ENCODE data around the gene DNMT1. TPM values are rescaled to one million over a fixed set of nuclear protein-coding genes. Genes with fewer than 3 reads are reported as not detected.

The DNMT1 gene
- total RNA-seq, 1 experiment from 2014 or later = 72.9 TPM

DNA sequence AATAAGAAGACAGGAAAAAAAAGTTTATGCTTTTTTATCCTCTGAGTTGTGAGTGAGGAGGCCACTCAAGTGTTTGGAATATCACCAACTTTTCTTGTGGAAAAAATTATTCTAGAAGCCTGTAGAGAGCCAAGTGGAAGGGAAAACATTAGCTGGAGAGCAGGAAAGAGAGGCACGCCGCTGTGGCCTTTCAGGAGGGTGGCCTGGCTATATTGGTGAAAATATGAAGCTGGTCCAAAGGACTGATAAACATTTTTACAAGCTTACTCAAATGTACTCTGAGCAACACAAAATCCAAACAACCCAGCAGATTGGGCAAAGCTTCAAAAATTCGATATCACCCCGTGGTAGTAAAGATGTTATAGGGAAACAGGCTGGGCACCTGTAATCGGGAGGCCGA, 72.7 kb downstream of the DNMT1 start:
- in situ Hi-C loops (cut with HindIII; ENCODE audit: low sequenced_read_pairs) = no loop called here

GRCh38 chr19:10120538-10121189, 74.1 kb downstream of the DNMT1 start:
- no peak for DNase-seq (ENCODE audit: low spot score)
- in situ Hi-C loops (cut with HindIII; ENCODE audit: low sequenced_read_pairs) = no loop called here

More for the DNA sequence above, 72.7 kb downstream of the DNMT1 start:
- DNase-seq (ENCODE audit: low spot score) = no peak

DNA sequence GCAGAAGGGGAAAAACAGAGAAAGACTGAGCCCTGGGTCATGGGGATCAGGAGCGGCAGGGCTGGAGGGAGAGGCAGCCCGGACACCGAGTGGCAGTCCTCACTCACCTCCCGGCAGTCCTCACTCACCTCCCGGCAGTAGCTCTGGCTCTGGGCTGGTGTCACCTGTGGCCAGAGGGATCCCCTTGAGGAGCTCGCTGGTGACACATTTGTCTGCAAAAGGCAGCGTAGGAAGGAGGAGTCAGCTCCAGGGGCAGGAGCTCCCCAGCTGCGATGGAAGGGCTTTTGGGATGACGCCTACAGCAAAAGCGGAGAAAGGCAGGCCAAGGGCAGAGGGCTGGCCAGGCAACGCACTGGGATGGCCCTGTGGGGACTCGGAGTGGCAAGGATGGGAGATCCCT, 75.8 kb downstream of the DNMT1 start:
- DNase-seq (ENCODE audit: low spot score) = no peak
- in situ Hi-C loops (cut with HindIII; ENCODE audit: low sequenced_read_pairs) = no loop called here

DNA sequence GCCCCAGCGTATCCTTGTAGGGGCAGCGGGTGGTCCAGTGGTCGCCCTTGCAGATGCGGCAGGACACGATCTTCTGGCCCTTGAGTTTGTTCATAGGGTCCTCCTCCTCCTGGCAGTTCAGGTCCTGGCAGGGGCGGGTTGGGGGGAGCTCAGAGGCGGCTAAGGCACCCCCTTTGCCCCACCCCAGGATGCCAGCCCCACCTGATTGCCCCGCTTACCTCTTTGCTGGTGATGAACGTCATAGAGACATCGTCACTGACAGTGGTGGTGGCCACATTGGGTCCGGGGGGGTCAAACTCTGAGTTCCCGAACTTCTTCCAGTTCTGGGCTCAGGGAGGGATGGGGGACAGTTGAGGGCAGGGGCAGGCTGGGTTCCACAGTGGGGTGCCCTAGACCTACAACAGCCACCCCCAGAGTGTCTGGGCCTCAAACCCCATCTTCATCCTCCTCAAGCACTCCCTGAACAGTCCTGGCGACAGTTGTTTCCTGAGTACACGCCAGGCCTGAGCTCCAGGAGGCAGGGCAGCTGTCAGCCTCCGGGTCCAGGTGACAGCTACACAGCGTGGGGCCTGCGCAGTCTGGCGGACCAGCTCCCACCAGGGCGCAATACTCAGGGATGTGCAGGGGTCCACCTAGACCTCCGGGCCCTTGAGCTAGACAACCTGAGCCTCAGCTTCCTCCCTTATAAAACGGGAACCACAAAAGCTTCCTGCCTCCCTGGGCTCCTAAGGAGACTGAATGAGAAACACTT, 77.7 kb downstream of the DNMT1 start:
- in situ Hi-C loops (cut with HindIII; ENCODE audit: low sequenced_read_pairs) = no loop called here
- no peak for DNase-seq (ENCODE audit: low spot score)

DNA sequence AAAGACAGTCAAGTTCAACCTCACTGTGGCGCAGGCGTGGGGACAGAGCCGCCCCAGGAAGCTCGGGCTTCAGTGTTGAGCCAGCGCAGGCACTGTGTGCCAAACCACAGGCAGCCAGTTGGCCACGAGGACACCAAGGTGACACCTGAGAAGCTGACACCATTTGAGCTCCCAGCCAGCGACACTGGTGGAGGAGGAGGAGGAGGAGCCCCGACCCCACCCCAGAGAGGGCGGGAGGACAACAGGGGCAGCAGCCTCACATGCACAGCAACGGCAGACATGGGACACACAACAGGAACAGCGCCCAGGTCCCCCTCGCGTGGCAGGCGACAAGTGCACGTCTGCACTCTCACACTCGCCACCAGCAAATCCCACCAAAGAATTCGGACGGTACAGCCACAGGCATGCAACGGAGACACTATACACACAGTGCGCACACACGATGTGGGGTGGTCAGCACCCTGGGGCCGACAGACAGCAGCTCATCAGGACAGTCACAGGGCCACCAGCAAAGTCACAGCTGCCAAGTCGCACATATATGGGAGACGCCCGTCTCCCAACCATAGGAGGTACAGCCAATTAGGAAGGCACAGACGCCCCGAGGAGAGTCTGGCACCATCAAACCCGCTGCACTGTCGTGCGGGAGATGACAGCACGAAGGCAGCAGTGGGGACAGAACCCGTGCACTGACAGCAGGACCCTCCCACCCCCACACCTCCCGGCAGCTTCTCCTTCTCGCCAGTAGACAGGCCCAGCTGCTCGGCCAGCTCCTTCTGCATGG, 78.5 kb downstream of the DNMT1 start:
- in situ Hi-C loops (cut with HindIII; ENCODE audit: low sequenced_read_pairs) = no loop called here
- DNase-seq (ENCODE audit: low spot score) = no peak

DNA sequence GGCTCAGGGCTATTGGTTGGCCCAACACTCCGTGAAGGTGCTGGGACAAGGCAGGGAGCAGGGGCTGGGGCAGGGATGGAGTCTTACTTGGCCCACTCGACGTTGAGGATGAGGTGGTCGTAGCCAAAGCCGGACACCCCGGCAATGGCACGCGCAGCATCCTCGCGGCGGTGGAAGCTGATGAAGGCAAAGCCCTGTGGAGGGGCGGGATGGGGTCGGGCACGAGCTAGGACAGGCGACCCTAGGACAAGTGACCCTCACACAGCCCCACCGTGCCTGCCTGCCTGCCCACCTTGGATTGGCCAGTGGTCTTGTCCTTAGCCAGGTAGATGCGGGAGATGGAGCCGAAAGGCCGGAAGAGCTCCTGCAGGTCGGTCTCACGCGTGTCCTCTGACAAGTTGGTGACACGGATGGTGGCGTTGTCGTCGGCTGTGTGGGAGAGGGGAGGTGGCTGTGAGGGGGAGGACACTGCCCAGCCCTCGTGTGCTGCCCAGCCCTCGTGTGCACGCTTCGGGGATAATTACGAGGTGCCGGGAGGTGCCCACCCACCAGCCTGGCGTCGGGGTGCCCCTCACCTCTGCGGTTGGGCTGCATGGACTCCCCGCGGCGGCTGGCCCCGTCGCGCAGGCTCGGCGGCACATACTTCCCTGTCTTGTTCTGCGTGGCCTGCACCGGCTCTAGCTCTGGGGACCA, 79.2 kb downstream of the DNMT1 start:
- no peak for DNase-seq (ENCODE audit: low spot score)
- in situ Hi-C loops (cut with HindIII; ENCODE audit: low sequenced_read_pairs) = no loop called here

- no peak for DNase-seq (ENCODE audit: low spot score)
- in situ Hi-C loops (cut with HindIII; ENCODE audit: low sequenced_read_pairs) = no loop called here
Observed at GRCh38 chr19:10114651-10115391, 79.9 kb downstream of the DNMT1 start.

- DNase-seq (ENCODE audit: low spot score) = no peak
- in situ Hi-C loops (cut with HindIII; ENCODE audit: low sequenced_read_pairs) = no loop called here
Observed at GRCh38 chr19:10113964-10114650, 80.6 kb downstream of the DNMT1 start.

DNA sequence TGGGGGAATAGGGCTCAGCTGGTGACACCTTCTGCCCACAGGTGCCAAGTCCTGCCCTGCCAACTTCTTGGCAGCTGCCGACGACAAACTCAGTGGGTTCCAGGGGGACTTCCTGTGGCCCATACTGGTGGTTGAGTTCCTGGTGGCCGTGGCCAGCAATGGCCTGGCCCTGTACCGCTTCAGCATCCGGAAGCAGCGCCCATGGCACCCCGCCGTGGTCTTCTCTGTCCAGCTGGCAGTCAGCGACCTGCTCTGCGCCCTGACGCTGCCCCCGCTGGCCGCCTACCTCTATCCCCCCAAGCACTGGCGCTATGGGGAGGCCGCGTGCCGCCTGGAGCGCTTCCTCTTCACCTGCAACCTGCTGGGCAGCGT, 81.2 kb downstream of the DNMT1 start:
- DNase-seq (ENCODE audit: low spot score) = no peak
- in situ Hi-C loops (cut with HindIII; ENCODE audit: low sequenced_read_pairs) = no loop called here

- peak; percentile 40 for DNase-seq (ENCODE audit: low spot score)
- in situ Hi-C loops (cut with HindIII; ENCODE audit: low sequenced_read_pairs) = no loop called here
Observed at GRCh38 chr19:10112895-10113591, 81.7 kb downstream of the DNMT1 start.

DNA sequence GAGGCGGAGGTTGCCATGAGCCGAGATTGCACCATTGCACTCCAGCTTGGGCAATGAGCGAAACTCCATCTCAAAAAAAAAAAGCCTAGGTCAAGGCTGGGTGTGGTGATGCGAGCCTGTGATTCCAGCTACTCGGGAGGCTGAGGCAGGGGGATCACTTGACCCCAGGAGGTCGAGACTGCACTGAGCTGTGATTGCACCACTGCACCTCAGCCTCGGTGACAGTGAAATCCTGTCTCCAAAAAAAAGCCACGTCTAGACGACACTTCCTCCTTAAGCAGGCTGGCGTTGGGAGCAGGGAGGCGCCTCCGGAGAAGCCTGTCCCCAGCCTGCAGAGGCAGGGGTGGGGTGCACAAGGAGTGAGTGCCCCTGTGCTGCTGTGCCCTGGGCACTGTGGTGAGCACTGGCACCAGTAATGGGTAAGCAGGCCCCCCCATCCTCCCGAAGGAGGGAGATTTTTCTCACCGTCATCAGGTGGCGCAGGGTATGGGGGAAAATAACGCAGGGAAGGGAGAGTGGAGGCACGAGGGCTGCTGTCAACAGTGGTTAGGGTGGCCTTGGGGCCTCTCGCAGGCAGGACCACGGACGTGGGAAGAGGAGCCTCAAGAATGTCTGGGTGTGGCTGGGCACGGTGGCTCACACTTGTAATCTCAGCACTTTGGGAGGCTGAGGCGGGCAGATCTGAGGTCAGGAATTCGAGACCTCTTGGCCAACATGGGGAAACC, 82.6 kb downstream of the DNMT1 start:
- DNase-seq (ENCODE audit: low spot score) = no peak
- in situ Hi-C loops (cut with HindIII; ENCODE audit: low sequenced_read_pairs) = no loop called here

DNA sequence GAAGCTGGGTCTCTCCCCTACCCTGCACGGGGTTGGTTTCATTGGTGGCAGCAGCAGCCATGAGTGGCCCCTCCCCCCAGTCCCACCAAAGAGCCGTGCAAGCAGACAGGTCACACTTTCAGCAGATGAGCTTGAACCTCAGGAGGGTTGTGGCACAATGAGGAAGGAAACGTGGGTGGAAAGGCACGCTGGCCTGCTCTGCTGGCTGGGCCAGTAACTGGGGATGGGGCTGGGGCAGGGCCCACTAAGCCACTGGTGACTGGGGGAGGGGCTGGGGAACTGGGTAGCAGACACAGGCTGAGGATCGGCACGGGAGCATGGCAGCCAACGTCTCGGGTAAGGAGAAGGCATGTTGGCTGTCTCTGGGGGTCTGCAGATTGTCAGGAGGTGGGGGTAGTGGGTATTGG, 83.3 kb downstream of the DNMT1 start, which contains the start of gene P2RY11:
Gene P2RY11, plus strand, starts transcription at position 289 of the 407 bp plus-strand sequence. Its CDS starts 29 bp downstream, at position 318.
- in situ Hi-C loops (cut with HindIII; ENCODE audit: low sequenced_read_pairs) = no loop called here
- DNase-seq (ENCODE audit: low spot score) = no peak

- in situ Hi-C loops (cut with HindIII; ENCODE audit: low sequenced_read_pairs) = no loop called here
- no peak for DNase-seq (ENCODE audit: low spot score)
Observed at GRCh38 chr19:10110972-10111317, 83.8 kb downstream of the DNMT1 start.

DNA sequence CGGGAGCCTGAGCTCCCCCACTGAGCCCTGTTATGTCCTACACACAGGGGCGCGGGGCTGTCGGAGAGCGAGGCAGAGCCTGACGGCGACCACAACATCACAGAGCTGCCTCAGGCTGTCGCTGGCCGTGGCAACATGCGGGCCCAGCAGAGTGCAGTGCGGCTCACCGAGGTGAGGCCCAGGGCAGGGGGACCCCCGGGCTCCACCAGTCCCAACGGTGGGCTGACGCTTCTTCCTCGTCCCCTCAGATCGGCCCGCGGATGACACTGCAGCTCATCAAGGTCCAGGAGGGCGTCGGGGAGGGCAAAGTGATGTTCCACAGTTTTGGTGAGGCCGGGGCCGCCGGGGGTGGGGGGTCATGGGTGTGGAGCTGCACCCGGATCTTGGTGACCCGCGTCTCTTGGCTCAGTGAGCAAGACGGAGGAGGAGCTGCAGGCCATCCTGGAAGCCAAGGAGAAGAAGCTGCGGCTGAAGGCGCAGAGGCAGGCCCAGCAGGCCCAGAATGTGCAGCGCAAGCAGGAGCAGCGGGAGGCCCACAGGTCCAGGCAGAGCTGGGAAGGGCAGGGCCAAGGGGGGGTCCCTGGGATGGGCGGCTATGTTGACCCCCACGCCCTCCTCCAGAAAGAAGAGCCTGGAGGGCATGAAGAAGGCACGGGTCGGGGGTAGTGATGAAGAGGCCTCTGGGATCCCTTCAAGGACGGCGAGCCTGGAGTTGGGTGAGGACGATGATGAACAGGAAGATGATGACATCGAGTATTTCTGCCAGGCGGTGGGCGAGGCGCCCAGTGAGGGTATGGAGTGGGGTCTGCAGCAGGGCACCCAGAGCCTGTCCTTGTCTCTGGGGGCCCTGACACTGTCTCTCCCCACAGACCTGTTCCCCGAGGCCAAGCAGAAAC, 84.4 kb downstream of the DNMT1 start:
- DNase-seq (ENCODE audit: low spot score) = no peak

DNA sequence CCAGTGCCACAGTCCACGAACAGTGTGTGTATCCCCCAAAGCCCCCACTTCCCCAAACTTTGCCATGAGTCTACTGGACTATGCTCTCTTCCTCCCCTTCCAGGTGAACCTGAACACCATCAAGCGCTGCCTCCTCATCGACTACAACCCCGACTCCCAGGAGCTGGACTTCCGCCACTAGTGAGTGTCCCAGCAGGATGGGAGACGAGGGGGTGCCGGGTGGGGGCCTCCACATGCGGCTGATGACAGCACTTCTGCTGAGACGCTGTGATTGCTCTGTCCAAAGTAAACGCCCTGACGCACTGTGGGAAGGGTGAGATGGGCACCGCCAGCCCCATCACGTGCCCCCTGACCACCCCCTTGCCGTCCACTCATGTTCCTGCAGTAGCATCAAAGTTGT, 85.2 kb downstream of the DNMT1 start:
- in situ Hi-C loops (cut with HindIII; ENCODE audit: low sequenced_read_pairs) = no loop called here
- DNase-seq (ENCODE audit: low spot score) = no peak

More for the DNA sequence above, 84.4 kb downstream of the DNMT1 start:
- in situ Hi-C loops (cut with HindIII; ENCODE audit: low sequenced_read_pairs) = no loop called here

DNA sequence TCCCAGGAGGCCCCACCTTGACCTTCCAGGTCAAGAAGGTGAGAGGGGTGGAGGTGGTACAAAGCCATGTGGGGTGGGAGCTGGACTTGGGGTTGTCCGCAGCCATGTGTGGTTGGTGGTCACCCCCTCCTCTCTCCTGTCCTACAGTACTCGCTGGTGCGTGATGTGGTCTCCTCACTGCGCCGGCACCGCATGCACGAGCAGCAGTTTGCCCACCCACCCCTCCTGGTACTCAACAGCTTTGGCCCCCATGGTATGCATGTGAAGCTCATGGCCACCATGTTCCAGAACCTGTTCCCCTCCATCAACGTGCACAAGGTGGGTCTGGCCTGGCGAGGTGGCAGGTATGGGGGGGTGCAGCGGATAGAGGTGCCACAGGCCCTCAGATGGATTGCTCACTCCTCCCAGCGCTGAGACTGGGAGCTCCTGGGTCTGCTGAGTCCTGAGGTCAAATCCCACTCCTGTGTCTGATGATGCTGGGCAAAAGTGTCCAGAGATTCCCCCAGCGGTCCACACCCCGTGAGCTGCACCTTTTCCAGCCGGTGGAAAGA, 86.9 kb downstream of the DNMT1 start:
- in situ Hi-C loops (cut with HindIII; ENCODE audit: low sequenced_read_pairs) = no loop called here
- DNase-seq (ENCODE audit: low spot score) = no peak

All from G401 (cell line).